Muscle layer of duodenum (tissue), 2 donors: Measurements from ENCODE around the gene FAM107B.
A peak's percentile ranks its signal among the peaks of the same experiment; 100 is the strongest.

ENCODE experiments used
- H3K27ac ChIP-seq: one replicate; pipeline ENCODE4 v1.7.0; 2013; ENCODE audit warnings: mild to moderate bottlenecking, low read length
- H3K27me3 ChIP-seq: one replicate; pipeline ENCODE4 v1.7.0; 2013; ENCODE audit warnings: low read depth, mild to moderate bottlenecking, control low read depth, low read length
- H3K36me3 ChIP-seq, 2 donors: one replicate each; pipeline ENCODE4 v1.7.0; 2013; ENCODE audit warnings: low read length in 2 of 2, control low read depth in 1 of 2, mild to moderate bottlenecking in 1 of 2; ENCODE audit not compliant: insufficient read depth in 2 of 2, control insufficient read depth in 1 of 2
- H3K4me1 ChIP-seq, 2 donors: one replicate each; pipeline ENCODE4 v1.7.0; 2013; ENCODE audit warnings: low read length in 2 of 2, mild to moderate bottlenecking in 2 of 2, control low read depth in 1 of 2, moderate library complexity in 1 of 2; ENCODE audit not compliant: insufficient read depth in 2 of 2, control insufficient read depth in 1 of 2
- H3K4me3 ChIP-seq, 2 donors: one replicate each; pipeline ENCODE4 v1.7.0; 2013; ENCODE audit warnings: low read length in 2 of 2, low read depth in 1 of 2, mild to moderate bottlenecking in 1 of 2
- H3K9me3 ChIP-seq, 2 donors: one replicate each; pipeline ENCODE4 v1.7.0; 2013; ENCODE audit warnings: low read length in 2 of 2, control low read depth in 1 of 2, mild to moderate bottlenecking in 1 of 2; ENCODE audit not compliant: control insufficient read depth in 1 of 2
- donor health status: healthy.

Gene FAM107B

DNA sequence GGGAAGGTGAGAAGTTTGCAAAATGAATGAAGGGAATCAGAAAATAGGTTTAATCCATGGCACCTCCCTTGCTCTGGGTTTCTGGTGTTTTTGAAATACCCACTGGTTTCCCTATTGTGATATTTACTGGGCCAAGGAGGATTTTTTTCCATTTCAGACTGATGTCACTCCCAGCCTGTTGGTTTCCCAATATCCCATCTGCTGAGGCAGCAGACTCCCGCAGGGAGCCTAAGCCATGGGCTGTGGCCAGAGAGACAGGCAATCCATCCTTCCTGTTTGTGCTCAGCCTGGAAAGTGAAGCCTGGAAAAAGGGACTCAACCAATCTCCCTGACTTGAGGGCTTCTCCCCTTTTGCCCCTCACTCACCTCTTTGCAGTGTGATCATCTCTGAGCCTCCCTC lies 22.8 kb downstream of the FAM107B start:
- no peaks in the 10 kb centered on the region for H3K9me3 ChIP-seq
- no peaks in the 10 kb centered on the region for H3K36me3 ChIP-seq
- no peaks in the 10 kb centered on the region for H3K27me3 ChIP-seq
- peak overlapping the region; percentile 66 for H3K27ac ChIP-seq
- H3K4me3 ChIP-seq, result no peak overlapping the region
- H3K4me1 ChIP-seq, result peaks cover 16 to 28% of the 10 kb centered on the region in 2 donors

DNA sequence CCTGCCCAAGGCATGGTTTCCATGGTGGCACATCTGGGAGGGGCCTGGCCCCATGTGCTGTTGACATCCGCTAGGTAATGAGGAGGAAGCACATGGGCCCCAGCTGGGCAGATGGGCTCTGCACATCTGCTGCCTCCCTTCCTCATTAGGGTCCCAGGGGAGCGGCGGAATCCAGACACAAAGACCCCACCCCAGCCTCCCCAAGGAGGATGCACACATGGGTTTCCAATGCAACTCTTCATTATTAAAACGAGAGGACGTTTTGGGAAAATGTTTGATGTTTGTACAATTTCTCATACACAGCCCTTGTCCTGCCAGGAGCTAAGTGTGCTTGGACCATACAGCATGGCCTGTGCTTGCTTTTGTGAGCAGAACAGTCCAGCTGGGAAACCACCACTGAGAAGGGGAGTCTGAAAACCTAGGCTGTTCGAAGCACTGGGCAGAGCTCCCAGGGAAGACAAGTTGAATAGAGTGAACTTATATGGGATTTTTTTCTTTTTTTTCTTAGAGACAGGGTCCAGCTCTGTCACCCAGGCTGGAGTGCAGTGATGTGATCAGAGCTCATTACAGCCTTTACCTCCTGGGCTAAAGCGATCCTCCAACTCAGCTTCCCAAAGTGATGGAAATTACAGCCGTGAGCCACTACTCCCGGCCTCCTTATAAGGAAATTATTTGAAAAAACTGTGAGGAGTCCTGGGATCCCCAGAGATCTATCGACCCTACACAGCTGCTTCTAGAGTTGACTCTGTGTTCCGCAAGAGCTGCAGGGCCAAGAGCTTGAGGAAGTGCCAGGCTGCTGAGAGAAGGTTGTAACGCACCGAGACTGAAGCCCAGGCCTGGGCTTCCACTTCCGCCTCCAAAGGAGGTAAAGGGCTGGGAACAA lies 23.4 kb downstream of the FAM107B start:
- Histone ChIP-seq H3K27me3 (no peaks in the 10 kb centered on the region), H3K4me1 (peaks cover 16 to 28% of the 10 kb centered on the region in 2 donors), H3K36me3 (no peaks in the 10 kb centered on the region), H3K27ac (peak overlapping the region; percentile 66), H3K4me3 (no peak overlapping the region), H3K9me3 (no peaks in the 10 kb centered on the region)

DNA sequence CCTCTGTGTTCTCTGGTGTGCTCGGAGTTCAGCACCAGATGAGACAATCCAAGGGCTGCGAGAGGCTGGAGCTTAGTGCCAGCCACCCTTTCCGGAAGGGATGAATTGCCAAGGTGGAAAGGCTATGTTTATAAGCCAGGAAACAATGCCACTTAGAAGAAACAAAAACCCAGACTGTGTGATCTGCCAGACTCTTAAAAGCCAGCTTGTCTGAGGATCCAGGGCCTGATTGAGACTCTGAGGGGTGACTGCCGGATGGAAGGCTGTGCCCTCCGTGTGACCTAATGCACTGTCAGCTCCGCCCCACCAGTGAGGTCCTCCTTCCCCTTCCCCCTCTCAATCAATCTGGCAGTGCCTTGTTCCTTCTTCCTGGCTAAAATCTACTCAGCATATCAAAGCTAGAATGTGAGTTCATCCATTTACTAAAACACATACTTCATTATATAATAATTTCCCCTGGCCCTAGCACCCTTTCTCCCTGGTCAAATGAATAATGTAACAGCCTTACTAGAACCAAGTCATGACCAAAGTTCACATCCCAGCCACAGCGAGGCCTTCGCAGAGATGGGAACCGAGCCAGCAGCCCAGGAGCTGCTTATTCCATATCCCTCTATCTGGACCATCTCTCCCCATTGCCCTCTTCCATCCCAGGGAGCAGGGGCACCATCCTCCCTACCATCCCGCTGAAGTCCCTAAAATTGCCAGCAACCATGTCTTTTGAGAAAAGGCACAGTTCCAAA lies 25.5 kb downstream of the FAM107B start:
- no peaks in the 10 kb centered on the region for H3K27me3 ChIP-seq
- no peaks in the 10 kb centered on the region for H3K36me3 ChIP-seq
- H3K4me3 ChIP-seq, result no peak overlapping the region
- H3K27ac ChIP-seq, result peak overlapping the region; percentile 32
- no peaks in the 10 kb centered on the region for H3K9me3 ChIP-seq
- peaks cover 16 to 28% of the 10 kb centered on the region in 2 donors for H3K4me1 ChIP-seq

DNA sequence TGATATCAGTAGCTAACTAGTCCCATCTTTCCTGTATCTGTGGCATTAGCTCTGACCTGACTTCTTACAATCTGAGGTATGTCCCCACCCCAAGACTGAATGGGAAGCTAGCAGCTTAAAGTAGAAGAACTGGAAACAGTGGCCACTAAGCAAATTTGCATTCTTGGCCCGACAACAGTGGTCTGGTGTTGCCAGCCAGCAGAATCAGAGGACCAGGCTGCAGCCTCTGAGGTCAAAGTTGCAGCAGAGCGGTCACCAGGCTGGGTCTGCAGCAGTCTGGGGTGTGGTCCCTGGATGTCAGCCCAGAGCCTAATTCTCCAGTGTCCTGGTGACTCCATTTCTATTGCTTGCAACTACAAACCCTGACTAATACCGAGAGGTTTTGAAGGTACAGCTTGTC lies 26.3 kb downstream of the FAM107B start:
- Histone ChIP-seq H3K4me1 (peaks cover 16 to 28% of the 10 kb centered on the region in 2 donors), H3K36me3 (no peaks in the 10 kb centered on the region), H3K27ac (peak overlapping the region; percentile 32), H3K9me3 (no peaks in the 10 kb centered on the region), H3K27me3 (no peaks in the 10 kb centered on the region), H3K4me3 (no peak overlapping the region)

DNA sequence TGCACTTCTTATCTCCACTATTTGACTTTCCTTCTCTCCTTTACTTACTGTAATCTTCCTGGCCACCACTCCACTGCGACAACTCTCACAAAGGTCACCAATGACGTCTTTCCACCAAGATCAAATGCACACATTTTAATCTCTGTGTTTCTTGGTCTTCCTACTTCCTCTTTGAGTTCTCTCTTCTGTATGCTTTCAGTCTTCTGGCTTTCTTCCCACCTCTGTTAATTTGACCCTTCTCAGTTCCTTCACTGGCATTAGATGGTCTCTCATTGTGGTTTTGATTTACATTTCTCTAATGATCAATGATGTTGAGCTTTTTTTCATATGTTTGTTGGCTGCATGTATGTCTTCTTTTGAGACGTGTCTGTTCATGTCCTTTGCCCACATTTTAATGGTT lies 31.9 kb downstream of the FAM107B start:
- no peak overlapping the region for H3K27ac ChIP-seq
- H3K27me3 ChIP-seq, result no peaks in the 10 kb centered on the region
- no peaks in the 10 kb centered on the region for H3K36me3 ChIP-seq
- H3K4me3 ChIP-seq, result no peak overlapping the region
- H3K9me3 ChIP-seq, result no peaks in the 10 kb centered on the region
- peaks cover 11 to 19% of the 10 kb centered on the region in 2 donors for H3K4me1 ChIP-seq

DNA sequence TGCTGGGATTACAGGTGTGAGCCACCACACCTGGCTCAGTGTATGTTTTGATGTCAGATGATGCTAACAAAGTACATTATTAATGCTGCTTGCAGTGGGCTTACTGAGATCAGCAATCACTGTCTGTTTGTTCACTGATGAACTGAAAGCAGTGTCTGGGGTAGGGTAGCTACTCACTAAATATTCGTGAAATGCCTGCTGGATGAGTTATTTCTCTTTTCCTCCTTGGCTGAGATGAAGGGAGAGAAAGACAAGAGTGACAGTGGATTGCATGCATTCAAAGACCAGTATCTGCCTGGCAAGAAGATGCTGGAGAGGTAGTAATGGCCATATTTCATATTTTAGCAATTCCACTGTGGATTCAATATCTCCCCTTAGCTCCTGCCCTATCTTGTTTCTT lies 32.3 kb downstream of the FAM107B start:
- Histone ChIP-seq H3K27me3 (no peaks in the 10 kb centered on the region), H3K36me3 (no peaks in the 10 kb centered on the region), H3K4me1 (peaks cover 11 to 22% of the 10 kb centered on the region in 2 donors), H3K4me3 (no peak overlapping the region), H3K27ac (no peak overlapping the region), H3K9me3 (no peaks in the 10 kb centered on the region)

DNA sequence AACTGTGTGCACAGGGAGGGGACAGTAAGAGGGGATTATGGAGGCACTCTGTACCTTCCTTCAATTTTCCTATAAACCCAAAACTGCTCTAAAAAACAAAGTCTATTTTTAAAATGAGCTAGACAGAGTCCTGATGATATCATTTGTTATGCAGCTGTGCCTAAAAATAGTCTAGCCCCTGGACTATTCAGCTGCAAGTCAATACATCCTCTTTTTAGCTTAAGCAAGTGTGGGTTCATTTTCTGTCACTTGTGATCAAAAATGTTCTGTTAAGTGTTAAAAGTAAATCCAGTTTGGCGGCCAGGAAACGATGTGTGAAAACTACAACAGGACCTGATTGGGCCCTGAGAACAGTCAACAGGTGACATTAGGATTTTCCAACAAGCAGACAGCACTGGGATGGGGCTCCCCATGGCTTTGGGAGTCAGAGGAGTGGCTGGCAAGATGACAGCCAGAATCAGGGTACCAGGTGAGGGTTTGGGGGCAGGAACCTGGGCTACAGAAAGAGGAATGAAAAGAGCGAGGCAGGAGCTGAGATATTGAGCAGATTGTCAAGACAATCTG lies 33.9 kb downstream of the FAM107B start:
- H3K27ac ChIP-seq, result peak overlapping the region; percentile 16
- H3K4me1 ChIP-seq, result peaks cover 17 to 31% of the 10 kb centered on the region in 2 donors

DNA sequence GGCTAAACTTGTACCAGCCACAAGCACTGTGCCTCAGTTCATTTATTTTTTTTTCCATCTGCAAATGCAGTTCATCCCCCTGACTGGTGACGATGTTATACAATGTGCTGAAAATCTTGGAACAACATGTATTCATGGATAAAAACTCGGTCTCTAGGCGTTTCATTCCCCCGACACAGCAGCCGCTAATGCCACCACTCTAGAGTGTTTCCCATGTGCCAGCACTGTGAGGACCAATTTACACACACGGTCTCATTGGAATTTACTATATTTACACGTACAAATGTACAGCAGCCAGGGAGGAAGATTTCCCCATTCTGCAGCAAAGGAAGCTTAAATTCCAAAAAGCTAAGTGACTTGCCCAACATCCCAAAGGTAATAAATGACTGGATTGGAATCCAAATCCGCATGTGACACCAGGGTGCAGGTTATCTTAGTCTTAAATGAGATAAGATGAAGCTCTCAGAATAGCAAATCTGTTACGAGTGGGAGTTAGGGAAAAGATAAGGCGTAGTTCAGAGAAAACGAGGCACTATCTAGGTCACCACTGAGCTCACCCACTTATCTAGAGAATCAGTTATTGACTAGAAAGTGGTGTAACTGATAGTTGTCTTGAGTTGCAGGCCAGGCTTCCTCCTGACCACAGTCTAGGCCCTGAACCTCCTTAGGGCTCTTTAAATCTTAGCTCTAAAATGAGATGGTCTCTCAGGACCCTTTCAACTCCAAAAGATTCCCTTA lies 36.7 kb downstream of the FAM107B start:
- Histone ChIP-seq H3K27ac (no peak overlapping the region), H3K27me3 (no peaks in the 10 kb centered on the region), H3K4me1 (peaks cover 17 to 34% of the 10 kb centered on the region in 2 donors), H3K36me3 (no peaks in the 10 kb centered on the region), H3K4me3 (no peak overlapping the region), H3K9me3 (no peaks in the 10 kb centered on the region)

More for the DNA sequence above, 33.9 kb downstream of the FAM107B start:
- Histone ChIP-seq H3K27me3 (no peaks in the 10 kb centered on the region), H3K36me3 (no peaks in the 10 kb centered on the region), H3K9me3 (no peaks in the 10 kb centered on the region), H3K4me3 (no peak overlapping the region)

DNA sequence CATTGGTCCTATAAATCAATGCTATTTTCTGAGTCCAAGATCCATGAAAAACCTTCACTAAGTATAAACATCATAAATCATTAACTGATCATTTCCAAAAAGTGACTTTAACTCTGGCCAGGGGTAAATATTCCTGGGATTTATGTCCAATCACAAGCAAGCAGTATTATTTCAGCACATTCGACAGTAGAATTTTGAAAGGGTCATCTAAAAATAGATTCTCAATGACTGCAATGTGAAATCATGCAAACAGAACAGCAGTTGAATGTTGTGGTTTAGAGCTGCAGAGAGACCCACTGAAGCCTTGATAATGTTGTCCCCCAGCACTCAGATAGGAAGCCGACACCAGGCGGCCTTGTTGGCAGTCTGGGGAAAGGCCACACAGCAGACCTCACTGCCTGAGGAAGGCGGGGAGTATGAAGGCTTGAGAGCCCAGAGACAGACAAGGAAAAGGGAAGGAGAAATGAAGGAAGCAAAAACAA lies 38.1 kb downstream of the FAM107B start:
- no peaks in the 10 kb centered on the region for H3K36me3 ChIP-seq

DNA sequence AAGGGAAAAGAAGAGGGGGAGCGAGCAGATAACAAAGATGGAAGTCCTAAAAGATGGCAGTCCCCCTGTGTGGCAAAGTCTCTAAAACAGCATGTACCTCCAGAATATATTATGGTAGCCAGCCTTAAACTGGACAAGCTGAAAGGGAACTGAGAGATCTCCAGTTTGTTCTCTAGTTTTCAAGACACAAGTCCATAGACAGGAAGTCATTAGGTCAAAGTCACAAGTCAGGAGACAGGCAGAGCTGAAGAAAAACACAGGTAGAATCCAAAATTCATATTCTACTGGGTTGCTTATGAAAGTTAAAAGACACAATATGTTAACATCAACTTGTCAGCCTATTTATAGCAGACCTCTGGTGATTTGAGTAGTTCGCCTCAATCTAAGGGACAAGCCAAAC lies 38.7 kb downstream of the FAM107B start:
- no peak overlapping the region for H3K27ac ChIP-seq
- H3K4me1 ChIP-seq, result peaks cover 14 to 31% of the 10 kb centered on the region in 2 donors
- H3K4me3 ChIP-seq, result no peak overlapping the region
- no peaks in the 10 kb centered on the region for H3K36me3 ChIP-seq
- H3K9me3 ChIP-seq, result no peaks in the 10 kb centered on the region
- no peaks in the 10 kb centered on the region for H3K27me3 ChIP-seq

More for the DNA sequence above, 38.1 kb downstream of the FAM107B start:
- Histone ChIP-seq H3K4me3 (no peak overlapping the region), H3K27me3 (no peaks in the 10 kb centered on the region), H3K27ac (peak overlapping the region; percentile 28), H3K9me3 (no peaks in the 10 kb centered on the region), H3K4me1 (peaks cover 17 to 34% of the 10 kb centered on the region in 2 donors)
